GM21390 (cell line): ENCODE results near the gene PCDHA11.
"Not testable (repeated sequence)": the region's sequence is repeated elsewhere in the genome, so short reads cannot be mapped to it uniquely, and the experiment has no call there.

Experiments
- ATAC-seq: cut with Tn5 transposase; IDR thresholded peaks from one replicate; pipeline ENCODE4 v1.9.1; 2021; ENCODE audit not compliant: unreplicated experiment

The PCDHA11 gene

DNA sequence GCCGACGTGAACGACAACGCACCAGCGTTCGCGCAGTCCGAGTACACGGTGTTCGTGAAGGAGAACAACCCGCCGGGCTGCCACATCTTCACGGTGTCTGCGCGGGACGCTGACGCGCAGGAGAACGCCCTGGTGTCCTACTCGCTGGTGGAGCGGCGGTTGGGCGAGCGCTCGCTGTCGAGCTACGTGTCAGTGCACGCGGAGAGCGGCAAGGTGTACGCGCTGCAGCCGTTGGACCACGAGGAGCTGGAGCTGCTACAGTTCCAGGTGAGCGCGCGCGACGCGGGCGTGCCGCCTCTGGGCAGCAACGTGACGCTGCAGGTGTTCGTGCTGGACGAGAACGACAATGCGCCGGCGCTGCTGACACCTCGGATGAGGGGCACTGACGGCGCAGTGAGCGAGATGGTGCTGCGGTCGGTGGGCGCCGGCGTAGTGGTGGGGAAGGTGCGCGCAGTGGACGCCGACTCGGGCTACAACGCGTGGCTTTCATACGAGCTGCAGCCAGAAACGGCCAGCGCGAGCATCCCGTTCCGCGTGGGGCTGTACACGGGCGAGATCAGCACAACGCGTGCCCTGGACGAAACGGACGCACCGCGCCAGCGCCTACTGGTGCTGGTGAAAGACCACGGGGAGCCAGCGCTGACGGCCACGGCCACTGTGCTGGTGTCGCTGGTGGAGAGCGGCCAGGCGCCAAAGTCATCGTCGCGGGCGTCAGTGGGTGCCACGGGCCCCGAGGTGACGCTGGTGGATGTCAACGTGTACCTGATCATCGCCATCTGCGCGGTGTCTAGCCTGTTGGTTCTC is 18.7 kb upstream of the PCDHA11 start:
- ATAC-seq: not testable (repeated sequence)

DNA sequence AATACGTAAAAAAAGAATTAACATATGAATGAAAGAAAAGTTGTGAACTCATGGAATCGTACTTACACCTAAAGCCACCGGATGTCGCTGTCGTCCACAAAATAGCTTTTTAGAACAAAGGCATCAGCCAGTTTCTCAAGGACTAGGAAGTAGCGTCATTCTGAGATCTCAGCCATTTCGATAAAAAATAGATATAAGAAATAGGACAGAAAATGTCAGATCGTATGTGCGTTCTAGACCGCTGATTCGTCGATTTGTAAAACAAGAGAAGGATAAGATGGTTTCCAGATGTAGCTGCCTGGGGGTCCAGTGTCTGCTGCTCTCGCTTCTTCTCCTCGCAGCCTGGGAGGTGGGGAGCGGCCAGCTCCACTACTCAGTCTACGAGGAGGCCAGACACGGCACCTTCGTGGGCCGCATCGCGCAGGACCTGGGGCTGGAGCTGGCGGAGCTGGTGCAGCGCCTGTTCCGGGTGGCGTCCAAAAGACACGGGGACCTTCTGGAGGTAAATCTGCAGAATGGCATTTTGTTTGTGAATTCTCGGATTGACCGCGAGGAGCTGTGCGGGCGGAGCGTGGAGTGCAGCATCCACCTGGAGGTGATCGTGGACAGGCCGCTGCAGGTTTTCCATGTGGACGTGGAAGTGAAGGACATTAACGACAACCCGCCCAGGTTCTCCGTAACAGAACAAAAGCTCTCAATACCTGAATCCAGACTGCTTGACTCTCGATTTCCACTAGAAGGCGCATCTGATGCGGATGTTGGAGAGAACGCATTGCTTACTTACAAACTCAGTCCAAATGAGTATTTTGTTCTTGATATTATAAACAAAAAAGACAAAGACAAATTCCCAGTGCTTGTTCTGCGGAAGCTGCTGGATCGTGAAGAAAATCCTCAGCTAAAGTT is 12.7 kb upstream of the PCDHA11 start, which contains the start of gene PCDHA10:
Gene PCDHA10, plus strand, starts transcription at position 126 of the 903 bp plus-strand sequence. Its CDS starts 152 bp downstream, at position 278.
- no peak for ATAC-seq

DNA sequence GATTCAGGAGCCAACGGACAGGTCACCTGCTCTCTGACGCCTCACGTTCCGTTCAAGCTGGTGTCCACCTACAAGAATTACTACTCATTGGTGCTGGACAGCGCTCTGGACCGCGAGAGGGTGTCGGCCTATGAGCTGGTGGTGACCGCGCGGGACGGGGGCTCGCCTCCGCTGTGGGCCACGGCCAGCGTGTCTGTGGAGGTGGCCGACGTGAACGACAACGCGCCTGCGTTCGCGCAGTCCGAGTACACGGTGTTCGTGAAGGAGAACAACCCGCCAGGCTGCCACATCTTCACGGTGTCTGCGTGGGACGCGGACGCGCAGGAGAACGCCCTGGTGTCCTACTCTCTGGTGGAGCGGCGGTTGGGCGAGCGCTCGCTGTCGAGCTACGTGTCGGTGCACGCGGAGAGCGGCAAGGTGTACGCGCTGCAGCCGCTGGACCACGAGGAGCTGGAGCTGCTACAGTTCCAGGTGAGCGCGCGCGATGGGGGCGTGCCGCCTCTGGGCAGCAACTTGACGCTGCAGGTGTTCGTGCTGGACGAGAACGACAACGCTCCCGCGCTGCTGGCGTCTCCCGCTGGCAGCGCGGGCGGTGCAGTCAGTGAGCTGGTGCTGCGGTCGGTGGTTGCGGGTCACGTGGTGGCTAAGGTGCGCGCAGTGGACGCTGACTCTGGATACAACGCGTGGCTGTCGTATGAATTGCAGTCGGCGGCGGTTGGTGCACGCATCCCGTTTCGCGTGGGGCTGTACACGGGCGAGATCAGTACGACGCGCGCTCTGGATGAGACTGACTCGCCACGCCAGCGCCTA is 11.4 kb upstream of the PCDHA11 start:
- no peak for ATAC-seq

DNA sequence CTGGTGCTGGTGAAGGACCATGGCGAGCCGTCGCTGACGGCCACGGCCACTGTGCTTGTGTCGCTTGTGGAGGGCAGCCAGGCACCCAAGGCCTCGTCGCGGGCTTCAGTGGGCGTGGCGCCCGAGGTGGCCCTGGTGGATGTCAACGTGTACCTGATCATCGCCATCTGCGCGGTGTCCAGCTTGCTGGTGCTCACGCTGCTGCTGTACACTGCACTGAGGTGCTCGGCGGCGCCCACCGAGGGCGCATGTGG is 10.8 kb upstream of the PCDHA11 start:
- no peak for ATAC-seq

DNA sequence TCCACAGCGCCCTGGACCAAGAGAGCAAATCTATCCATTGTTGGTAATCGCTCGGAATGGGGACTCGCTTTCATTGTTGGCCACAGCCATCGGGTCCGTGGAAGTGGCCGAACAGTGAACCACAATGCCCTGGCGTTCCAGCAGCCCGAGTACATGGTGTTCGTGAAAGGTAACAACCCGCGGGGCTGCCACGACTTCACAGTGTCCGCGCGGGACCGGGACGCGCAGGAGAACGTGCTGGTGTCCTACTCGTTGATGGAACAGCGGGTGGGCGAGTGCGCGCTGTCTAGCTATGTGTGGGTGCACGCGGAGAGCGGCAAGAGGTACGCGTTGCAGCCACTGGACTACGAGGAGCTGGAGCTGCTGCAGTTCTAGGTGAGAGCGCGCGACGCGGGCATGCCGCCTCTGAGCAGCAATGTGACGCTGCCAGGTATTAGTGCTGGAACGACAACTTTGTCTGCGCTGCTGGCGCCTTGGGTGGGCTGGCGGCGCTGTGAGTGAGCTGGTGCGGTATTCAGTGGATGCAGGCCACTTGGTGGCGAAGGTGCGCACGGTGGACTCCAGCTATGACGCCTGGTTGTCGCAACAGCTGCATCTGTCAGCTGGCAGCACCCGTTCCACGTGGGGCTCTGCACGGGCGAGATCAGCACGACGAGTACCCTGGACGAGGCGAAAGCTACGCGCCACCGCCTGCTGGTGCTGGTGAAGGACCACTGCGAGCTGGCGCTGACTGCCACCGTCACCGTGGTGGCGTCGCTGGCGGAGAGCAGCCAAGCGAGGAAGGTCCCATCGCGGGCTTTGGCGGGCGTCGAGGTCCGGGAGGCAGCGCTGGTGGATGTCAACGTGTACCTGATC is 6.1 kb upstream of the PCDHA11 start:
- ATAC-seq: no peak

DNA sequence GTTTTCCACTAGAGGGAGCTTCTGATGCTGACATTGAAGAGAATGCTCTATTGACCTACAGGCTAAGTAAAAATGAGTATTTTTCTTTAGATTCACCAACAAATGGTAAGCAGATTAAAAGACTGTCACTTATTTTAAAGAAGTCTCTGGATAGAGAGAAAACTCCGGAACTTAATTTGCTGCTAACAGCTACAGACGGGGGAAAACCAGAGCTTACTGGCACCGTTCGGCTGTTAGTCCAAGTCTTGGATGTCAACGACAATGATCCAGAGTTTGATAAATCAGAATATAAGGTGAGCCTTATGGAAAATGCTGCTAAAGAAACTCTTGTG is 764 bp downstream of the PCDHA11 start:
- ATAC-seq: no peak

DNA sequence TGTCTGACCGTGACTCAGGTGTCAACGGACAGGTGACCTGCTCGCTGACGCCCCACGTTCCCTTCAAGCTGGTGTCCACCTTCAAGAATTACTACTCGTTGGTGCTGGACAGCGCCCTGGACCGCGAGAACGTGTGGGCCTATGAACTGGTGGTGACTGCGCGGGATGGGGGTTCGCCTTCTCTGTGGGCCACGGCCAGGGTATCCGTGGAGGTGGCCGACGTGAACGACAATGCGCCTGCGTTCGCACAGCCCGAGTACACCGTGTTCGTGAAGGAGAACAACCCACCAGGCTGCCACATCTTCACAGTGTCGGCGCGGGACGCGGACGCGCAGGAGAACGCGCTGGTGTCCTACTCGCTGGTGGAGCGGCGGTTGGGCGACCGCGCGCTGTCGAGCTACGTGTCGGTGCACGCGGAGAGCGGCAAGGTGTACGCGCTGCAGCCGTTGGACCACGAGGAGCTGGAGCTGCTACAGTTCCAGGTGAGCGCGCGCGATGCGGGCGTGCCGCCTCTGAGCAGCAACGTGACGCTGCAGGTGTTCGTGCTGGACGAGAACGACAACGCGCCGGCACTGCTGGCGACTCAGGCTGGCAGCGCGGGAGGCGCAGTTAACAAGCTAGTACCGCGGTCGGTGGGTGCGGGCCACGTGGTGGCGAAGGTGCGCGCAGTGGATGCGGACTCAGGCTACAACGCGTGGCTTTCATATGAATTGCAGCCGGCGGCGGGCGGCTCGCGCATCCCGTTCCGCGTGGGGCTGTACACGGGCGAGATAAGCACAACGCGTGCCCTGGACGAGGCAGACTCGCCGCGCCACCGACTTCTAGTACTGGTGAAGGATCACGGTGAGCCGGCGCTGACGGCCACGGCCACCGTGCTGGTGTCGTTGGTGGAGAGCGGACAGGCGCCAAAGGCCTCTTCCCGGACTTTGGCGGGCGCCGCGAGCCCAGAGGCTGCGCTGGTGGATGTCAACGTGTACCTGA is 1.8 kb downstream of the PCDHA11 start:
- ATAC-seq: no peak

DNA sequence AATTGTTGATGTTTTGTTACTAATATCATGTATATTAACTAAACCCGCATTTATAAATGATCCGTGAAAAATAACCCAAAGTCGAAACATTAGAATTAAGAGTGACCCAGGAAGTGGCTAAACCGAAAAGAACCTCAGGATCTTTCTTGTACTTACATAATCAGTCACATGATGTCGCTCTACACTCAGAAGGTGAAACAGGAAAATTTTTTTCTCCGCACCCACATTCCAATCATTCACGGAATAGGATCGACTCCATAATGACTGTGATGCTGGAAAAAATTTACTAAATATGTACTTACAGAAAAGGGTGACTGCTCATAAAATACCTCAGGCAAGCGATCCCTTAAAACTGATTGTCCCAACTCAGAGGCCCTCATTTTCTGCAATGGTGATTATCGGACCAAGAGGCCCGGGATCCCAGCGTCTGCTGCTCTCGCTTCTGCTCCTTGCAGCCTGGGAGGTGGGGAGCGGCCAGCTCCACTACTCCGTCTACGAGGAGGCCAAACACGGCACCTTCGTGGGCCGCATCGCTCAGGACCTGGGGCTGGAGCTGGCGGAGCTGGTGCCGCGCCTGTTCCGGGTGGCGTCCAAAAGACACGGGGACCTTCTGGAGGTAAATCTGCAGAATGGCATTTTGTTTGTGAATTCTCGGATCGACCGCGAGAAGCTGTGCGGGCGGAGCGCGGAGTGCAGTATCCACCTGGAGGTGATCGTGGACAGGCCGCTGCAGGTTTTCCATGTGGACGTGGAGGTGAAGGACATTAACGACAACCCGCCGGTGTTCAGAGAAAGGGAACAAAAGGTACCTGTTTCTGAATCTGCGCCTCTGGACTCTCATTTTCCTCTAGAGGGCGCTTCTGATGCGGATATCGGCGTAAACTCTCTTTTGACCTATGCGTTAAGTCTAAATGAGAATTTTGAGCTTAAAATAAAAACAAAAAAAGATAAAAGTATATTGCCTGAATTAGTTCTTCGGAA is 6.6 kb downstream of the PCDHA11 start, which contains the start of gene PCDHA12:
Gene PCDHA12, plus strand, starts transcription at position 224 of the 981 bp plus-strand sequence. Its CDS starts 165 bp downstream, at position 389.
- no peak for ATAC-seq

DNA sequence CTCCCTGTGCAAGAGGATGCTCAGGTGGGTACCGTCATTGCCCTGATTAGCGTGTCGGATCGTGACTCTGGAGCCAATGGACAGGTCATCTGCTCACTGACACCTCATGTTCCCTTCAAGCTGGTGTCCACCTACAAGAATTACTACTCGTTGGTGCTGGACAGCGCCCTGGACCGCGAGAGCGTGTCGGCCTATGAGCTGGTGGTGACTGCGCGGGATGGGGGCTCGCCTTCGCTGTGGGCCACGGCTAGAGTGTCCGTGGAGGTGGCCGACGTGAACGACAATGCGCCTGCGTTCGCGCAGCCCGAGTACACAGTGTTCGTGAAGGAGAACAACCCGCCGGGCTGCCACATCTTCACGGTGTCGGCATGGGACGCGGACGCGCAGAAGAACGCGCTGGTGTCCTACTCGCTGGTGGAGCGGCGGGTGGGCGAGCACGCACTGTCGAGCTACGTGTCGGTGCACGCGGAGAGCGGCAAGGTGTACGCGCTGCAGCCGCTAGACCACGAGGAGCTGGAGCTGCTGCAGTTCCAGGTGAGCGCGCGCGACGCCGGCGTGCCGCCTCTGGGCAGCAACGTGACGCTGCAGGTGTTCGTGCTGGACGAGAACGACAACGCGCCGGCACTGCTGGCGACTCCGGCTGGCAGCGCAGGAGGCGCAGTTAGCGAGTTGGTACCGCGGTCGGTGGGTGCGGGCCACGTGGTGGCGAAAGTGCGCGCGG is 7.9 kb downstream of the PCDHA11 start:
- not testable (repeated sequence) for ATAC-seq

DNA sequence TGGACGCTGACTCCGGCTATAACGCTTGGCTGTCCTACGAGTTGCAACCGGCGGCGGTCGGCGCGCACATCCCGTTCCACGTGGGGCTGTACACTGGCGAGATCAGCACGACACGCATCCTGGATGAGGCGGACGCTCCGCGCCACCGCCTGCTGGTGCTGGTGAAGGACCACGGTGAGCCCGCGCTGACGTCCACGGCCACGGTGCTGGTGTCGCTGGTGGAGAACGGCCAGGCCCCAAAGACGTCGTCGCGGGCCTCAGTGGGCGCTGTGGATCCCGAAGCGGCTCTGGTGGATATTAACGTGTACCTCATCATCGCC is 8.5 kb downstream of the PCDHA11 start:
- ATAC-seq: no peak

DNA sequence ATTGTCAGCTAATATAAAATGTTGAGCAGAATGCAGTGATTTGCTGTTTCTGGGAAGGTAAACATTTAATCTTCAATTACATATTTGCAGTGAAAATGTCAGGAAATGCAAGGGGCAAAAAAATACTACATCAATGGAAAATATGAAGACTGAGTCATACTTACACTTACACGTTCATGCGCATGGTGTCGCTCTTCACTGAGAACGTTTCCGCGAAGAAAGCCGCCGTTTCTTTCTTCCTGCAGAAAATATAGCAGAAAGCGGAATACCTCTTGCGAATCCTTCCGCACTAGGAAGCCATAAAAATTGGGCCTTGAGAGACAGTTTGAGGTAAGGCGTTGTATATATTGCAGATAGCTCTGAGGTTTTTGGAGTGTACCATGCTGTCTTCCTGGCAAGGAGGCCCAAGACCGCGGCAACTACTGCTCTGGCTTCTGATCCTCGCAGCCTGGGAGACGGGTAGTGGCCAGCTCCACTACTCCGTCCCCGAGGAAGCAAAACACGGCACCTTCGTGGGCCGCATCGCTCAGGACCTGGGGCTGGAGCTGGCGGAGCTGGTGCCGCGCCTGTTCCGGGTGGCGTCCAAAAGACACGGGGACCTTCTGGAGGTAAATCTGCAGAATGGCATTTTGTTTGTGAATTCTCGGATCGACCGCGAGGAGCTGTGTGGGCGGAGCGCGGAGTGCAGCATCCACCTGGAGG is 13.3 kb downstream of the PCDHA11 start, which contains the start of gene PCDHA13:
Gene PCDHA13, plus strand, starts transcription at position 236 of the 702 bp plus-strand sequence. Its CDS starts 145 bp downstream, at position 381.
- no peak for ATAC-seq

DNA sequence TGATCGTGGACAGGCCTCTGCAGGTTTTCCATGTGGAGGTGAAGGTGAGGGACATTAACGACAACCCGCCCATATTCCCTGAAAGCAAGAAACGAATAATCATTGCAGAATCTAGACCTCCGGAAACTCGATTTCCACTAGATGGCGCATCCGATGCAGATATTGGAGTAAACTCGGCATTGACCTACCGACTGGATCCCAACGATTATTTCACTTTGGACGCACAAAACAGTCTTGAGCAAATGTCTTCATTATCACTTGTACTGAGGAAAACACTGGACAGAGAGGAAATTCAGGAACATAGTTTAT is 13.8 kb downstream of the PCDHA11 start:
- ATAC-seq: no peak

DNA sequence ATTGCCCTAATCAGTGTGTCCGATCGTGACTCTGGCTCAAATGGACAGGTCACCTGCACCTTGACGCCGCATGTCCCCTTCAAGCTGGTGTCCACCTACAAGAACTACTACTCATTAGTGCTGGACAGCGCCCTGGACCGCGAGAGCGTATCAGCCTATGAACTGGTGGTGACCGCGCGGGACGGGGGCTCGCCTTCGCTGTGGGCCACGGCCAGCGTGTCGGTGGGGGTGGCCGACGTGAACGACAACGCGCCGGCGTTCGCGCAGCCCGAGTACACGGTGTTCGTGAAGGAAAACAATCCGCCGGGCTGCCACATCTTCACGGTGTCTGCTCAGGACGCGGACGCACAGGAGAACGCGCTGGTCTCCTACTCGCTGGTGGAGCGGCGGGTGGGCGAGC is 14.6 kb downstream of the PCDHA11 start:
- ATAC-seq: no peak

DNA sequence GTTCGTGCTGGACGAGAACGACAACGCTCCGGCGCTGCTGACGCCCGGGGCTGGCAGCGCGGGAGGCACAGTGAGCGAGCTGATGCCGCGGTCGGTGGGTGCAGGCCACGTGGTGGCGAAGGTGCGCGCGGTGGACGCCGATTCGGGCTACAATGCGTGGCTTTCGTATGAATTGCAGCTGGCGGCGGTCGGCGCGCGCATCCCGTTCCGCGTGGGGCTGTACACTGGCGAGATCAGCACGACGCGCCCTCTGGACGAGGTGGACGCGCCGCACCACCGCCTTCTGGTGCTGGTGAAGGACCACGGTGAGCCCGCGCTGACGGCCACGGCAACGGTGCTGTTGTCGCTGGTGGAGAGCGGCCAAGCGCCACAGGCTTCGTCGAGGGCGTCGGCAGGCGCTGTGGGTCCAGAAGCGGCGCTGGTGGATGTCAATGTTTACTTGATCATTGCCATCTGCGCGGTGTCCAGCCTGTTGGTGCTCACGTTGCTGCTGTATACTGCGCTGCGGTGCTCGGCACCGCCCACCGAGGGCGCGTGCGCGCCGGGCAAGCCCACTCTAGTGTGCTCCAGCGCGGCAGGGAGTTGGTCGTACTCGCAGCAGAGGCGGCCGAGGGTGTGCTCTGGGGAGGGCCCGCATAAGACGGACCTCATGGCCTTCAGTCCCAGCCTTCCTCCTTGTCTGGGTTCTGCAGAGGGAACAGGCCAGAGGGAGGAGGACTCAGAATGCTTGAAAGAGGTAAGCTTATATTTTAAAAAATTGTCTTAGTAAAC is 15.4 kb downstream of the PCDHA11 start:
- no peak for ATAC-seq

DNA sequence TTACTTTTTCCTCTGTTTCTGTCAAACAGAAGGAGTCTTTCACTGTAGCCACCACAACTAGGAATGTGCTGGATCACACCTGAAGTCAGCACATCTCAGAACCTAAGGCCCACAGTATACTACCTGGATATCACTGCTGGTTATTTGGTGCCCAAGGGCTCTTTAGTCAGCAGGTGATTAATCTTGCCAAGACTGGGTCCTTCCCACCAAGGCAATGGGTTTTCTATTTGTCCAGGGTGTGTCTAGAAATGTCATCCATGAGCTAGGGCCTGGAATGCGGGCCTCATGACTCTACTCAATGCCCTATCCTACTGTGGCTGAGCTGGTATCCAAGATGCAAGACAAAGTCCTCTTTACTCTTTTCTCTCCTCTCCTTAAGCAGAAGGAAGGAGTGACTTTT is 47.6 kb downstream of the PCDHA11 start:
- no peak for ATAC-seq
